GM21528 (cell line): ENCODE measurements around the gene DENND4C.
"Not testable (repeated sequence)": the region's sequence is repeated elsewhere in the genome, so short reads cannot be mapped to it uniquely, and the experiment has no call there.

Source experiments
- ATAC-seq: cut with Tn5 transposase; IDR thresholded peaks from one replicate; pipeline ENCODE4 v1.9.1; 2021; ENCODE audit warnings: mild to moderate bottlenecking, moderate library complexity; ENCODE audit not compliant: unreplicated experiment, low FRiP score

The DENND4C gene

GRCh38 chr9:19230355-19231125 is at the start of gene DENND4C:
TSS of gene DENND4C (plus strand) at chr9:19230693. CDS start at chr9:19276175, 45,482 bp downstream.
- peak; percentile 76 for ATAC-seq

DNA sequence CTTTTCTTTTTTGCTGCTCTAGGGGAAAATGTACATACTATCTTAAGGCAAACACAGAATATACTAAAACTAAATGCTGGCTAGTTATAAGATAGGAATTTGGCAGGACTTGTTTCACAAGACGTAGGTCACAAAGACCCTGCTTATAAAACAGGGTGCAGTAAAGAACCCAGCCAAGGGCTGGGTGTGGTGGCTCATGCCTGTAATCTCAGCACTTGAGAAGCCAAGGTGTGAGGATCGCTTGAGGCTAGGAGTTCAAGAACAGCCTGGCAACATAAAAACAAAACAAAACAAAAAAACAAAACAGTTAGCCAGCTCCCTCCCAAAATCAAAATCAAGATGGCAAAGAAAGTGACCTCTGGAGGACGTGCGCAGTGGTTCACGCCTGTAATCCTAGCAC is 49.5 kb upstream of the DENND4C start:
- ATAC-seq, result no peak

- no peak for ATAC-seq
Measured at GRCh38 chr9:19181561-19181960, 48.9 kb upstream of the DENND4C start.

GRCh38 chr9:19184144-19184917 is 46.2 kb upstream of the DENND4C start:
- ATAC-seq, result peak; percentile 88

DNA sequence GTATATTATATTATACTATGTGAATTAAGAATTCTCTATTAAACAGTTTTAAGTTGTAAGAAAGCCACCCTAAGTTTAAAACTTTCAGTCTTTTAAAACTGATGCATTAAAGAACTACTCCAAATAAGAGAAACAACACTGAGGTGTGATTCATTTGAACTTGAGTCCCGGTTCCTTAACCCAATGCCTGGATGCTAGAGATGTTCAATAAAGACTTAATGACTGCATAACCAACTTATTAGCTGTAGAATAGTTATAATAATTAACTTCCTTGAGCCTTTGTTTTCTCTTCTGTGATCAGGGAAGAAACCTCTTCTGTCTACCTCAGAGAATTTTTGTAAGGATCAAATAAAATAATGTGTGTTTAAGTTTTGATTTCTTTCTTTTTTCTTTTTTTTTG is 45.3 kb upstream of the DENND4C start:
- ATAC-seq, result no peak

DNA sequence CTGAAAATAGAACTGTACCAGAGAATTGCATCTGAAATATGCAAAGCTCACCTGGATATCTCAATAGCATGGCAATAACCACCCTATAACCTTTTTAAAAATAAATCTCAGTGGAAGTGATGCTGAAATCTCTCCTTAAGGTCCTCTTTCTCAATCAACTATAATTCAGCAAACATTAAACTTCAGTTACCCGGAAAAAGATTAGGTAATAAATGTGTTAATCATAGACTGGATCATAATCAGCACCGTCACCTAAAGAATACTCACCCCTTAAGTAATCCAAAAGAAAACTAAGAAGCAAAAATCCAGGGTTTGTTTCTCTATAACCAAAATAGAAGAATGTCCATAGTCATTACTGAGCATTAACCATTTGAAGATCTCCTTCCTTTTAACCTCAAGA is 44.3 kb upstream of the DENND4C start:
- ATAC-seq, result no peak

- no peak for ATAC-seq
Measured at GRCh38 chr9:19188771-19189170, 41.7 kb upstream of the DENND4C start.

DNA sequence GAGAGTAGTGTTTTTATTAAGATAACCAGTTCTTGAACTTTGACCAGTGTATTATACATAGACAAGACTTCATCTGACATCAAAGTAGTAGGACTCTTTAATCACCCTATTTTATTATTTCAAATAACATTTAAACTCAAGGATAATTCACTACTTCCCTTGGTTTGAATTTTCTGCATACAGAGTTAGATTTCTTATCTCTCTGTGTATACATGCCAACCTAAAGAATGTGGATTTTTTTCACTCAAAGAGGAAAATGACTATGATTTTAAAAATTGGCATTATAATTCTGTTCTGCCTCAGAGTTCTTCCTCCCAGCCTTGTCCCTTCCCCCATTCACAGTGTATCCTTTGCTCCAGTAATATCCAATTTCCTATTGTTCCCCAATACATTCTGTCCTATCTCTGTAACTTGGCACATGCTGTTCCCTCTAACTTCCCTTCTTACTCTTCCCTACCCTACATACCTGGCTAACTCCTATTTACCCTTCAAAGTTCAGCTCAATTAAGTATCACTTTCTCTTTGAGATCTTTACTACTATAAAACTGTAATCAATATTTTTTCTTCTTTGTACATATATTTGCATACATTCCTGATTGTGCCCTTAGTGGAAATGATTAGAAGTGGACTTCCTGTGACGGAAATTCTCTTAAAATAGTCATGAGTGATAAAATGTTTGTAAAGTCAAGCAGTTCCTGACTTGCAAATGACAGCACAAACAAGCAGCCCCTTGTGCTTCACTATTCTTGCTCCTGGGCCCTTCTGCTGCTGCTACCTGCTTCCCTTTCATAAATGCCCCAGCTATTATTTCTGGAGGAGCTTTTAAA is 38.1 kb upstream of the DENND4C start:
- ATAC-seq, result no peak

DNA sequence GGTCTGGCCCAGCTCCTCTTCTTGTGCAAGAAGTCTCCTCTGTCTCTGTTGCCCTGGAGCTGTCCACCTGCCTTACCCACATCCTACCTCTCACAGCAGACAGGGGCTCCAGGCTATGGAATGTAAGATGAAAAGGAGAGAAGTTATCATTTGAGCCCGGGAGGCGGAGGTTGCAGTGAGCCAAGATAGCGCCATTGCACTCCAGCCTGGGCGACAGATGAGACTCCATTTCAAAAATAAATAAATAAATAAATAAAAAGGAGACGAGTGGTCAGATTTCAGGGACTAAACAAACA is 37.5 kb upstream of the DENND4C start:
- no peak for ATAC-seq

DNA sequence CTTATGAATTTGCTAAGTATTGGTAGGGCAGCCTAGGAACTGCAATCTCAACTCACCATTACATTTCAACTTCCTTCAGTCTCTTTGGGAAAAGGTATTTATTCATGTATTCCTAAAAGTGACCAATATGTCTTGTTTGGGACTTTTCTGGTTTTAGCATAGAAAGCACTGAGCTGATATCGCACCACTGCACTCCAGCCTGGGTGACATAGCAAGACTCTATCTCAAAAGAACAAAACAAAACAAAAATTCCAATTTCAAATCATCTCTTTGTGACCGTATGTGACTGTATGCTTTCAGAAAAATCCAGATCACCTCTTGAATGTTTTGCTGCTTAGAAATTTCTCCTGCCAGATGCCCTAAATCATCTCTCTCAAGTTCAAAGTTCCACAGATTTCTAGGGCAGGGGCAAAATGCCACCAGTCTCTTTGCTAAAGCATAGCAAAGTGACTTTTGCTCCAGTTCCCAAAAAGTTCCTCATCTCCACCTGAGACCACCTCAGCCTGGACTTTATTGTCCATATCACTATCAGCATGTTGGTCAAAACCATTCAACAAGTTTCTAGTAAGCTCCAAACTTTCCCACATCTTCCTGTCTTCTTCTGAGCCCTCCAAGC is 37.0 kb upstream of the DENND4C start:
- not testable (repeated sequence) for ATAC-seq

GRCh38 chr9:19198406-19198805 is 32.1 kb upstream of the DENND4C start:
- ATAC-seq, result no peak

DNA sequence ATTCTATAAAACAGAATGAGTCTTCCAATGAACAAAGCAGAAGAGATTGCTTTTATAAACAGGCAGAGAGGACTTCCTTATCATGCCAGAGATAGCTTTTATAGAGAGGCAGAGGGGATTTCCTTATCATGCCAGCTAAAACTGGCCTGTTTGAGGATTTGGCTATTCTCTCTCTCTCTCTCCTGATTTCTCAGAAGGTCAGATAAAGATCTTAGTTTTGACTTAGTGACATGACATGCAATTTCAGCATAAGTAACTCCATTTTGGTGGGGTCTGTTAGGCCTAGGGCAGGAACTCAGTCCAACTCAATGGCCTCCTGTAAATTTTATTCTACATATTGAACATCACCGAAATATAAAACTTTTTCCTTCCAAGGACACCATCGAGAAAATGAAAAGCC is 31.5 kb upstream of the DENND4C start:
- no peak for ATAC-seq

DNA sequence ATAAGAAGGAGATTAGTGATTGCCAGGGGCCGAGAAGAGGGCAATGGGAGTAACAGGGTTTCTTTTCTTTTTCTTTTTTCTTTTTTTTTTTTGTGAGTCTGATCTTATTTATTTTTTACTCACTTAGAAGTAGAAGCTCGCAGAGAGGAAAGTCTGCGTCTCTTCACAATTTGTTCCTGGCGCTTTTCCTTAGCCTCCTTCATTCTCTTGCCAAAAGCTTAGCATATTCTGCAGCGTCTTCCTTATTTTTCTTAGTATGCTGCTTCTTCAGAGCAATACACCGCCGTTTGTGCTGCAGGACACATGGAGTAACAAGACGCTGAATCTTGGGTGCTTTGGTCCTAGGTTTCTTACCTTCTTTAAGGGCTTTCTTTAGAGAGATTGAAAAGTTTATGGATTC is 30.3 kb upstream of the DENND4C start:
- ATAC-seq, result no peak

- ATAC-seq, result no peak
Measured at GRCh38 chr9:19201899-19202891, 28.3 kb upstream of the DENND4C start.

DNA sequence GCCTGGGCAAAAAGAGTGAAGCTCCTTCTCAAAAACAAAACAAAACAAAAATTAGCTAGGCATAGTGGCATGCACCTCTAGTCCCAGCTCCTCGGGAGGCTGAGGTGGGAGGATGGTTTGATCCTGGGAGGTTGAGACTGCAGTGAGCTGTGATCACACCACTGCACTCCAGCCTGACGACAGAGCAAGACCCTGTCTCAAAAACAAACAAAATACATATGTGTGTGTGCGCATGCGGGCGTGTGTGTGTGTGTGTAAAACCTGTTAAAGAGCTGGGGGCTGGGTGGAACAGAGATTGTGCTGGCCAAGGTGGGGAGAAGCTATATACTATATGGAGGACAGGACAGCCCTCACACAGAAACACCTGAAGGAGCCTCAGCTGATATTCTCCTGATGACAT is 27.4 kb upstream of the DENND4C start:
- ATAC-seq, result no peak

DNA sequence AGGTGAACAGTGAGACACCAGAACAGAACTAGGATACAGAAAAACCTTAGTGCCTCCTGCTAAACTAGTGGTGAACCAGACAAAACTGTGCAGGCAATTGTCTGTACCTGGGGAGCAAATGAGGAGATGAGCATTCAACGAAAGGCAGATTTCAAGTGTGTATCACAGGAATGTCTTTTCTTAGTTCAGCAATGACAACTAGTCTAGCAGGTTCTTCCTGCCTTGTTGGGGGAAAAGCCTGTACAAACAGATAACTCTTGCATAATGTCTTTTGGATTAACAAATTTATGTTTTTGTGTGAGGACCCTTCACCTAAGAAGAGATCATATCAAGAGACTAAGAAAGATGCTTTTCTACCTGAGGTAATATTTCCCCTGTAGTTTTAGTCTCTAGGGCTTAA is 21.8 kb upstream of the DENND4C start:
- ATAC-seq, result no peak

GRCh38 chr9:19209188-19209587 is 21.3 kb upstream of the DENND4C start:
- no peak for ATAC-seq

DNA sequence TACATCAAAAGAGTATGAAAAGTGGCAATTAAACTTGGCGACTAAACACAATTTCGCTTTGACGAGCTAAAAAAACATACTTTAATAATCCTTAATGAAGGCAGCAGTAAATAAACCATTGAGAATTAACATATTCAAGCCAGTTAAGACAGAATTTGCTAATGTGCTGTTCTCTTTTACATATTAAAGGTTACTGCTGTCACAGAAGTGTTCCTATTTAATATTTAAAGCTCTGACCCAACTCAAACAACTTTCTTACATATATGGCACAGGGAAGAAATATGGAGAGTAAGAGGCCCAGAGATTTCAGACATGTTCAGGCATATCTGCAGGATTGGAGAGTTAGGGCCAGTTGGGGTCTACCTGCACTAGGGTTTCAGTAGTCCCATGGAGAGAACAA is 16.7 kb upstream of the DENND4C start:
- no peak for ATAC-seq

DNA sequence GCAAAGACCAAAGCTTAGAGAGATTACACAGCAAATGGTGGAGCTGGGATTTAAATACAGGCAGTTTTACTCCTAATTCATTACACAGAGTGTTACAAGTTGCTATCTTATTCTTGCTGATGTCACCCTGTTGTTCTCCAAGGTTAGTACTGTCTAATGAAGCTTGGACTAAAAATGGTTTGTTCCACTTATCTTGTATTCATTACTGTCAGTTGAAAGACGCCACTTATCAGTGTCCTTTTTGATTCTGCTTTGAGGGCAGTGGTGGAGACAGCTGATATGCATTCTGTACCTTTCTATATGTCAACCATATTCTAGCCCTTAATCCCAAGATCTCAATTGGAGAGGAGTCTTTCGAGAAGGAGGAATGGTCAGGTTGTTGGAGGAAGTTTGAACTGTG is 14.0 kb upstream of the DENND4C start:
- ATAC-seq, result no peak

GRCh38 chr9:19221326-19221725 is 9.2 kb upstream of the DENND4C start:
- ATAC-seq, result no peak
